GM13977 (cell line): ENCODE results near the gene ADIPOR2.
A peak's percentile ranks its signal among the peaks of the same experiment; 100 is the strongest.

Experiments
- DNase-seq: peaks from one replicate; pipeline ENCODE4 v3.0.0; 2012; ENCODE audit warnings: low spot score
- in situ Hi-C: fragments of 300-500 bp; cut with MboI; formaldehyde crosslinking; loops from one replicate; pipeline ENCODE4 v1.12.0; 2022; ENCODE audit warnings: low sequenced_read_pairs, low pct_unique_long_range_greater_than_20kb, mixed read lengths, inconsistent platforms; ENCODE audit not compliant: unreplicated experiment
- TF ChIP-seq, protein P1 (sequence below): IDR thresholded peaks from 2 replicates; pipeline ENCODE4 v1.5.1; 2012; ENCODE audit warnings: mild to moderate bottlenecking, control low read depth; ENCODE audit not compliant: insufficient read depth; ENCODE audit errors: extremely low read depth, missing control alignments

ADIPOR2 gene

DNA sequence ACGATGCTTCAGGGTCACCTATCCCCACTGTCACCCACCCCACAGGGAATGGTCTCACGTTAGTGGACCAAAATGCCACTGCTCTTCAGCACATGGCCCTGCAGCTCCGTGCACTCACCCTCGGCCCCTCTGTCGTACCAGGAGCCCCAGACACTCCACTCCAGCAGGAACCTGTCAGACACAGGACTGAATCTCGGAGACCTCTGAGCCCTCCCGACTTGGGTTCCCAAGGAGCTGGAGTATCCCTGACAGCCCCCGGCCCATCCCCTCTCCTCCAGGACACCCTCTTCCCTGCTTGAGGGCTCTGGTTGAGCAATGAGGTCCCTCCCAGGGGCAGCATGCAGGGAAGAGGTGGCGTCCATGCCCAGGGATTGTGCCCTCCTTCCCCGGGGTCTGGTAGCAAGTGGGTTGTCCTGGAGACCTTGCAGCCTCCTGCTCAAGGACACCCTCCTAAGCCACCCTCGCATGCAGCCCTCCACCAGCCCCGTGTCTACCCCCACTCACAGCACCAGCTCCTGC lies 109.1 kb downstream of the ADIPOR2 start:
- no peak for DNase-seq
- TF ChIP-seq, protein P1, sequence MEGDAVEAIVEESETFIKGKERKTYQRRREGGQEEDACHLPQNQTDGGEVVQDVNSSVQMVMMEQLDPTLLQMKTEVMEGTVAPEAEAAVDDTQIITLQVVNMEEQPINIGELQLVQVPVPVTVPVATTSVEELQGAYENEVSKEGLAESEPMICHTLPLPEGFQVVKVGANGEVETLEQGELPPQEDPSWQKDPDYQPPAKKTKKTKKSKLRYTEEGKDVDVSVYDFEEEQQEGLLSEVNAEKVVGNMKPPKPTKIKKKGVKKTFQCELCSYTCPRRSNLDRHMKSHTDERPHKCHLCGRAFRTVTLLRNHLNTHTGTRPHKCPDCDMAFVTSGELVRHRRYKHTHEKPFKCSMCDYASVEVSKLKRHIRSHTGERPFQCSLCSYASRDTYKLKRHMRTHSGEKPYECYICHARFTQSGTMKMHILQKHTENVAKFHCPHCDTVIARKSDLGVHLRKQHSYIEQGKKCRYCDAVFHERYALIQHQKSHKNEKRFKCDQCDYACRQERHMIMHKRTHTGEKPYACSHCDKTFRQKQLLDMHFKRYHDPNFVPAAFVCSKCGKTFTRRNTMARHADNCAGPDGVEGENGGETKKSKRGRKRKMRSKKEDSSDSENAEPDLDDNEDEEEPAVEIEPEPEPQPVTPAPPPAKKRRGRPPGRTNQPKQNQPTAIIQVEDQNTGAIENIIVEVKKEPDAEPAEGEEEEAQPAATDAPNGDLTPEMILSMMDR = no peak
- in situ Hi-C loops = no loop called here

DNA sequence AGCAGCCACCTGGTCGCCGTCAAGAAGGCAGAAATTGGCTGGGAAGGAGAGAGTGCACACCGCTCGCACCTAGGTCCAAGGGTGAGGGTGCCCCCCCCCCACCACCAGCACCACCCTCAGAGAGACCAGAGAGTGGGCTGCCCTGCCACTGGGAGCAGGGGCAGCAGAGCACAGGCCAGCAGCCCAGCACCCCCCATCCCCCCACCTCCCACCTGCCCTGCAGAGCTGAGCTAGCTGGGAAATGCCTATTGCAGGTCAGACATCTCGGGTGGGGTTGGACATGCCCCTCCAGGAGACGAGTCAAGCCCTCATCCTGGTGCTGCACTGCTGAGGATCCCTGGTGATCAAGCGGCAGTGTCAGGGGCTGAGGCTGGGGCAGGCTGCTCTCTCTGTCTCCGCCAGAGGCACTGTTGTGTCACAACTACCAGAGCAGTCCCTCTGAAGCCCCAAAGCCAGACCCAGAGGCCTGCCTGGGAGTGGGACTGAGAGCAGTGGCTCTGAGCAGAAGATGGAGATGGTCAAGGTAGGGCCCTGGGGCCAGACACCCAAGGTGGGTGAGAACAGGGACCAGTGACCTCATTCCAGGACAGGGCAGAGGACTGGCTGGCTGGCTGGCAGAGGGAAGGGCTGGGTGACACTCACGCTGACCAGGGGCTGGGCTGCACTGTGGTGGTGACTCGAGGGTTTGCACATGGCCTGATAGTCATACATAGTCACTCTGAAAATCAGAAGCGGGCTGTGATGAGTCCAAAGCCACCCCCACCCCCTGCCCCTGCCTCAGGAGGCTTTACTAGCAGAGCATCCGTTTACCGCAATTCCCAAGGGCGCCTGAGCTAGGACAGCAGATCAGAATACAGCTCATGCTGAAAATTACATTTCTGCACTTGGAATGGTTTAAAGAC lies 109.8 kb downstream of the ADIPOR2 start:
- TF ChIP-seq, protein P1 = peak; percentile 74
- in situ Hi-C loops = no loop called here

DNA sequence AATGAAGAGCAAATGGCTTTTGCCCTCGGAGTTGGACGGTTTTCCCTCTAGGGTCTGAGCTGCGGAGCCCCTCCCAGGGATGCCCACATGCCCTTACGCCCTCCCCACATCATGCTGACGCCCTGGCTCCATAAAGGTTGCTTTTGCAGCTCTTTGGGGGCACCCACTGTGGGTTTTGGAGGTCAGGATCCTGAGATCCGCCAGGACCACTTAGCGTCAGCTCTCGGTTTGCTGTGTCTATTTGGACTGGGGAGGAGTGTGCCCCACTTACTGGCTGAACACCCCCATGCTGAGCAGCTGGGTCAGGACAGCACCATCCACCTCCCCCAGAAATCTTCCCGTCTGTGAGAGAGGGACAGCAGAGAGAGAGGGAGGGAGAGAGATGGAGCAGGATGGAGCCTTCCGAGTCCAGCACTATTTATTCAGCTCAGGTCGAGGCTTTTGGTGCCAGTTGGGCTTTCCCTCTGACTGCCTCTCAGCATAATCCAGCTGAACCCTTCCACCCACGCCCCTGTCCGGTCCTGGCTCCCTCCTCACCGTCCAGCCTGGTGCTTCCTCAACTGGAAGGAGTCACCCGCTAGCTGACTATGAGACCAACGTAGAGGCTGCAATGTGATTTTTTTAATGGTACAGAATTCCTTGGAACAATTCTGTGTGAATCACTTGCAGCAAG lies 110.6 kb downstream of the ADIPOR2 start:
- in situ Hi-C loops = no loop called here
- TF ChIP-seq, protein P1 = no peak
- DNase-seq = no peak

More for the DNA sequence above, 109.8 kb downstream of the ADIPOR2 start:
- DNase-seq = peak; percentile 65

DNA sequence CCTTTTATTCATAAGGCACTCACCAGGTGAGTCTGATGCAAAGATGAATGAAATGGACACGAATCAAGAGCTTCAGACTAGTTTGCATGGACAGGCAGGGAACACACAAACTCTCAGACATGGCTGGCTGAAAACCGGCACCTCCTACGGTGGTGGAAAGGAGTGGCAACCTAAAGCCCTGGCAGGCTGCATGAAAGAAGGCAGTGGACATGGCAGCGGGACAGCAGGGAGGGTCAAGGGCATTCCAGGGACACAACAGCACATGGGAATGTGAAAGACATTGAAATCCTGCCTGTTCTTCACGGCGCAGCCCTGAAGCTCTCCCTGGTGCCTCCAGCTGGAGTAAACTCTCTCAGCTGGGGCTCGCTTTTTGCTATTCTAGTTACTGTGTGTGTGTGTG lies 112.9 kb downstream of the ADIPOR2 start:
- in situ Hi-C loops = no loop called here
- TF ChIP-seq, protein P1 = no peak
- no peak for DNase-seq

DNA sequence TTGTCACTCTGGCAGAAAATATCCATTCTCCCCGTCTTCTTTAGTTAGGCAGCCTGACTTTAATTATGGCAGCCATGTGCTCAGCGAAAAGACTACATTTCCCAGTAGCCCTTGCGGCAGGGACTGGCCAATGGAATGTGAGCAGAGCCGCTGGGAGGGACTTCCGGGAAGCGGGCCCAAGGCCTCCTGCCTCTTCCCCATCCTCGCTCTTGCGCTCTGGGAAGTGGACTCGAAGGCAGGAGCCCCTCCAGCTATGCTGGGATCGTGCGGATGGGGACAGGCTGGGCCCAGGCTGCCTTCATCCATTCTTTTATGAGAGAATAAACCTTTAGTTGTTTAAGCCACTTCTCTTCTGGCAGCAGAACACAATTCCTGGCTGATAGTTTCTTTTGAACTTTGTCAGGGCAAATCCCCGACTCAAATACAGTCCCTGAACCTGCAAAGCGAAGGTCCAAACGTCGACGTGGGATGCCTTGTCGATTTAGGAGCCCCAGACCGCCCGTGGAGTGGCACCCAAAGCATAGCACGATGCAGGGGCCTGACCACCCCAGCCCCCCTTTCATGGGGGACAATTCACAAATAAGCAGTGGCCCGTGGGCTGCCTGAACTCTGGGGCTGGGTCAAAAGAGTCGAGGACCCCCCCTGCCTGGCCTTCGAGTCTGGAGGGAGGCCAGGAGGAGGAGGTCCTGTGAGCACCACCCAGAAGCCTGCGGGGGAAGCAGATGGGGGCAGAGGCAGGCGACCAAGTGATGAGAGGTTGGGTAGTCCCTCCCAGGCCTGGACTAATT lies 113.9 kb downstream of the ADIPOR2 start:
- in situ Hi-C loops = no loop called here
- TF ChIP-seq, protein P1 = no peak
- peak; percentile 91 for DNase-seq
